ENCODE results near the gene ADGRG6.

Gene ADGRG6

GRCh38 chr6:142355520-142356174, 53.8 kb downstream of the ADGRG6 start:
- Histone ChIP-seq H3K27ac (ENCODE audit: low read depth in 2 of 2, low read length in 2 of 2) (no peak overlapping the region), H3K9me3 (ENCODE audit: control insufficient read depth in 2 of 2, low read length in 2 of 2) (no peaks in the 10 kb centered on the region), H3K27me3 (ENCODE audit: control insufficient read depth in 2 of 2, insufficient read depth in 2 of 2, low read length in 2 of 2) (no peaks in the 10 kb centered on the region), H3K9ac (ENCODE audit: low read depth in 1 of 2, low read length in 2 of 2) (no peak overlapping the region), H3K4me3 (ENCODE audit: low read length in 2 of 2) (no peak overlapping the region), H3K36me3 (ENCODE audit: control insufficient read depth in 2 of 2, insufficient read depth in 2 of 2, low read length in 2 of 2) (no peaks in the 10 kb centered on the region), H3K4me1 (ENCODE audit: control insufficient read depth in 2 of 2, insufficient read depth in 2 of 2, low read length in 2 of 2) (no peaks in the 10 kb centered on the region)

- H3K27me3 ChIP-seq (ENCODE audit: control insufficient read depth in 2 of 2, insufficient read depth in 2 of 2, low read length in 2 of 2): no peaks in the 10 kb centered on the region
- no peak overlapping the region for H3K4me3 ChIP-seq (ENCODE audit: low read length in 2 of 2)
- H3K27ac ChIP-seq (ENCODE audit: low read depth in 2 of 2, low read length in 2 of 2): no peak overlapping the region
- H3K36me3 ChIP-seq (ENCODE audit: control insufficient read depth in 2 of 2, insufficient read depth in 2 of 2, low read length in 2 of 2): no peaks in the 10 kb centered on the region
- H3K4me1 ChIP-seq (ENCODE audit: control insufficient read depth in 2 of 2, insufficient read depth in 2 of 2, low read length in 2 of 2): no peaks in the 10 kb centered on the region
- no peaks in the 10 kb centered on the region for H3K9me3 ChIP-seq (ENCODE audit: control insufficient read depth in 2 of 2, low read length in 2 of 2)
- H3K9ac ChIP-seq (ENCODE audit: low read depth in 1 of 2, low read length in 2 of 2): no peak overlapping the region
These were observed 54.5 kb downstream of the ADGRG6 start for GRCh38 chr6:142356201-142356883.

DNA sequence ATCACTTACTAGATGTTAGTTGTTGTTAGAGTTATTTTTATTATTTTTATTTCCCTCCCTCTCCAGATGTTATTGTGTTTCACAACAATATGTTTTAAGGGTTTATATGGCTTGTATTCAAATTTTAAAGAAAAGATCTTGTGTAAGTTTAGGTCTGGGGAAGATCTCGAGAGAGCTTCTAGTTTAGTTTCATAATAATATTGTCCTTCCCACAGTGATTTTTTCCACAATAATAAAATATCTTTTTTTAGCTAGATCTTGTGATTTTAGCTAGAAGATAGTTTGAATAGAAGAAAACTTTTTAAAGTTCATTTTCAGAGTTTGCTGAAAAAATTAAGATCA, 55.0 kb downstream of the ADGRG6 start:
- Histone ChIP-seq H3K9ac (ENCODE audit: low read depth in 1 of 2, low read length in 2 of 2) (no peak overlapping the region), H3K9me3 (ENCODE audit: control insufficient read depth in 2 of 2, low read length in 2 of 2) (no peaks in the 10 kb centered on the region), H3K4me1 (ENCODE audit: control insufficient read depth in 2 of 2, insufficient read depth in 2 of 2, low read length in 2 of 2) (no peaks in the 10 kb centered on the region), H3K27me3 (ENCODE audit: control insufficient read depth in 2 of 2, insufficient read depth in 2 of 2, low read length in 2 of 2) (no peaks in the 10 kb centered on the region), H3K4me3 (ENCODE audit: low read length in 2 of 2) (no peak overlapping the region), H3K36me3 (ENCODE audit: control insufficient read depth in 2 of 2, insufficient read depth in 2 of 2, low read length in 2 of 2) (no peaks in the 10 kb centered on the region), H3K27ac (ENCODE audit: low read depth in 2 of 2, low read length in 2 of 2) (no peak overlapping the region)

DNA sequence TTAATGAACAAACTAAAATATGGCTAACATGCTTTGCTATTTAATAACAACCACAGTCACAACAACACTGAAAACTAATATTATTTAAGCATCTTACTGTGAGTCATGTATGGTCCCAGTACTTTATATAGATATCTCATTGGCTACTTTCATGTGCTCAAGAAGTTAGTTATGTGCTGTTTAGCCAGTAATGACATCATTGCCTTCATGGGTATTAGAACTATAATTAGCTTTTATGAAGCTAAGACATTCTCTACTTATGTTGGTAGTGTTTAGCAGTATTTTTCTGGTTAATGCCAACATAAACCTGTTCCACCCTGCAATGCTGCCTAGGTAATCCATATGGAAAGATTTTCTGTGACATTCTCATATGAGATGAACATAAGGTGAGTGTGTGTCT, 56.1 kb downstream of the ADGRG6 start:
- H3K4me1 ChIP-seq (ENCODE audit: control insufficient read depth in 2 of 2, insufficient read depth in 2 of 2, low read length in 2 of 2): no peaks in the 10 kb centered on the region
- no peaks in the 10 kb centered on the region for H3K36me3 ChIP-seq (ENCODE audit: control insufficient read depth in 2 of 2, insufficient read depth in 2 of 2, low read length in 2 of 2)
- no peak overlapping the region for H3K4me3 ChIP-seq (ENCODE audit: low read length in 2 of 2)
- no peak overlapping the region for H3K9ac ChIP-seq (ENCODE audit: low read depth in 1 of 2, low read length in 2 of 2)
- no peak overlapping the region for H3K27ac ChIP-seq (ENCODE audit: low read depth in 2 of 2, low read length in 2 of 2)
- no peaks in the 10 kb centered on the region for H3K9me3 ChIP-seq (ENCODE audit: control insufficient read depth in 2 of 2, low read length in 2 of 2)
- H3K27me3 ChIP-seq (ENCODE audit: control insufficient read depth in 2 of 2, insufficient read depth in 2 of 2, low read length in 2 of 2): no peaks in the 10 kb centered on the region

- Histone ChIP-seq H3K4me3 (ENCODE audit: low read length in 2 of 2) (no peak overlapping the region), H3K4me1 (ENCODE audit: control insufficient read depth in 2 of 2, insufficient read depth in 2 of 2, low read length in 2 of 2) (no peaks in the 10 kb centered on the region)
These were observed 57.6 kb downstream of the ADGRG6 start for GRCh38 chr6:142359271-142359960.

DNA sequence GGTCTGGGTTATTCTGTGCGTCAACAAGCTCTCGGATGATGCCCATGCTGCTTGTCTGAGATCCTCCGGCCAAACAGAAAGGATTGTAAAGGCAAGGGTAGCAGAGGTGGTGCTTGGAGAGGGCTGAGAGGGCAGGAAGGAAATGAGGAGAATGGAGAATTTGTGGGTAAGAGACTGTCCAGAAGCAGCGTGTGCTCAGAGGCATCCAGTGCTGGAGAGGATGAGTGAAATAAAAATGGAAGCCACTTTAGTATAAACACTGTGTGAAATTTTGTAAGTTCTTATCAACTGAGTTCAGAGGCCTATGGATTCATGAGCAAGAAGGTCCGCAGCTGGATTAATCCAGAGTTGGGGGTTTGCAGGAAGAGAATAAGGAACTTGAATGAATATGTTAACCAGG, 59.5 kb downstream of the ADGRG6 start:
- no peak overlapping the region for H3K27ac ChIP-seq (ENCODE audit: low read depth in 2 of 2, low read length in 2 of 2)
- H3K9me3 ChIP-seq (ENCODE audit: control insufficient read depth in 2 of 2, low read length in 2 of 2): no peaks in the 10 kb centered on the region
- no peak overlapping the region for H3K4me3 ChIP-seq (ENCODE audit: low read length in 2 of 2)
- no peak overlapping the region for H3K9ac ChIP-seq (ENCODE audit: low read depth in 1 of 2, low read length in 2 of 2)
- no peaks in the 10 kb centered on the region for H3K27me3 ChIP-seq (ENCODE audit: control insufficient read depth in 2 of 2, insufficient read depth in 2 of 2, low read length in 2 of 2)
- H3K36me3 ChIP-seq (ENCODE audit: control insufficient read depth in 2 of 2, insufficient read depth in 2 of 2, low read length in 2 of 2): no peaks in the 10 kb centered on the region
- H3K4me1 ChIP-seq (ENCODE audit: control insufficient read depth in 2 of 2, insufficient read depth in 2 of 2, low read length in 2 of 2): no peaks in the 10 kb centered on the region

More at GRCh38 chr6:142359271-142359960, 57.6 kb downstream of the ADGRG6 start:
- H3K27ac ChIP-seq (ENCODE audit: low read depth in 2 of 2, low read length in 2 of 2): no peak overlapping the region
- H3K9ac ChIP-seq (ENCODE audit: low read depth in 1 of 2, low read length in 2 of 2): no peak overlapping the region
- H3K27me3 ChIP-seq (ENCODE audit: control insufficient read depth in 2 of 2, insufficient read depth in 2 of 2, low read length in 2 of 2): no peaks in the 10 kb centered on the region
- H3K9me3 ChIP-seq (ENCODE audit: control insufficient read depth in 2 of 2, low read length in 2 of 2): no peaks in the 10 kb centered on the region
- no peaks in the 10 kb centered on the region for H3K36me3 ChIP-seq (ENCODE audit: control insufficient read depth in 2 of 2, insufficient read depth in 2 of 2, low read length in 2 of 2)

DNA sequence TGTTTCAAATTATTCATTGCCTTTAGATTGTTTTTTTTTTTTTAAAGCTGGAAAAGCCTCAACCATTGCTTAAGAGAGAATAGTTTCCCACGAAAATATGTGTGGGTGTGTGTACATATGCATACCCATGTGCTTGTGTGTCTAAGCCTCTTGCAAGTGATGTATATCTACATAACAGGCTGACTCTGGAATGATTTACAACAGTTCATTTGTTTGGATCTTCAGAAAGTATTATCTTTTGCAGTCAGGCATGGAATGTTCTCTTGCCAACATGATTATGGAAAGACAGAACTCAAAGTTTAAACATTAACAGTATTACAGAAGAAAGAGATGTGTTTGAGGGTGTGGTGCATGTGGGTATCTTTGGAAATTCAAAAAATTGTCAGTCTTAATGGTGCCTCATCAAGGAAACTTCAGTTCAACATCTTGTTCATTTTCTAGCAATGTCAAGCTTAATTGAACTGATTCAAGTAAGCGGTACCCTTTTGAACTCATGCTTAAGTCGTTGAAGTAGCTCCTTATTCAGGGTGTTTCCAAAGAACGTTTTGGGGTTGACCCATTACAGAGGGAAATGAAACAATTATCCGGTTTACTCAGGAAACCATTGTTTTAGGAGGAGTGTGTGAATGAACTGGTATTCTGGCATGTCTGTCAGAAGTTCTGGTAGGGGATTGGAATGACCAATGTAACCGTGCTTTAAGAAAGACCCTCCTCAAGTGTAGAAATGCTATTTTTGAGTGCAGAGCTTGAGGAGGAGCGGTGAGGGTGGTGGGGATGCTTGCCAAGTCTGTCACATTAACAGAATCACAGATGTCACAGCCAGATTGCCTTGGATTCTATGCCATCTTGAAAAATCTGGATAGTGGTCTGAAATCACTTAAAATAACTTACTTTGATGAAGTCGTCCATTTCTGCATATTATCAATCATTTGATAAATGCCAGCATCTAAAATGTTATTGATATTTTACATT, 60.3 kb downstream of the ADGRG6 start:
- Histone ChIP-seq H3K9me3 (ENCODE audit: control insufficient read depth in 2 of 2, low read length in 2 of 2) (no peaks in the 10 kb centered on the region), H3K4me1 (ENCODE audit: control insufficient read depth in 2 of 2, insufficient read depth in 2 of 2, low read length in 2 of 2) (no peaks in the 10 kb centered on the region), H3K27me3 (ENCODE audit: control insufficient read depth in 2 of 2, insufficient read depth in 2 of 2, low read length in 2 of 2) (no peaks in the 10 kb centered on the region)

DNA sequence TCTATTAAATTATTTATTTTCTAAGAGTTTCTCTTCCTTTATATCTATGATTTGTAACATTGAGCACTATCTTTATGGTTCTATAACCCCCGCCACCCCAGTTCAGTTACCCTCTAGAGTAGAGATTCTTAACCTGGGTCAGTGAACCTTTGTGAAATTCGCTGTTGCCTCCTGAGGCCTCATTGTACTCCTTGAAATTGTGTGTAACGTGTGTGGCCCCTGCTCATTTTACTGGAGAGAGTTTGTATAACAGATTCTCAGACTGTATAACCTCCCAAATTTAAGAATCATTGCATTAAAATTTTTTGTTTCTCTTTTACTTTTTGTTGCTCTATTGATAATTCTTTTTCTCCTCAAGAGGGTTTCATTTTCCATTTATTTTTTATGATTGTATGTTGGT, 65.3 kb downstream of the ADGRG6 start:
- Histone ChIP-seq H3K27ac (ENCODE audit: low read depth in 2 of 2, low read length in 2 of 2) (no peak overlapping the region), H3K36me3 (ENCODE audit: control insufficient read depth in 2 of 2, insufficient read depth in 2 of 2, low read length in 2 of 2) (no peaks in the 10 kb centered on the region), H3K27me3 (ENCODE audit: control insufficient read depth in 2 of 2, insufficient read depth in 2 of 2, low read length in 2 of 2) (no peaks in the 10 kb centered on the region), H3K9me3 (ENCODE audit: control insufficient read depth in 2 of 2, low read length in 2 of 2) (no peaks in the 10 kb centered on the region), H3K9ac (ENCODE audit: low read depth in 1 of 2, low read length in 2 of 2) (no peak overlapping the region), H3K4me1 (ENCODE audit: control insufficient read depth in 2 of 2, insufficient read depth in 2 of 2, low read length in 2 of 2) (no peaks in the 10 kb centered on the region), H3K4me3 (ENCODE audit: low read length in 2 of 2) (no peak overlapping the region)

More for the DNA sequence above, 60.3 kb downstream of the ADGRG6 start:
- H3K4me3 ChIP-seq (ENCODE audit: low read length in 2 of 2): no peak overlapping the region
- H3K27ac ChIP-seq (ENCODE audit: low read depth in 2 of 2, low read length in 2 of 2): no peak overlapping the region
- H3K36me3 ChIP-seq (ENCODE audit: control insufficient read depth in 2 of 2, insufficient read depth in 2 of 2, low read length in 2 of 2): no peaks in the 10 kb centered on the region
- no peak overlapping the region for H3K9ac ChIP-seq (ENCODE audit: low read depth in 1 of 2, low read length in 2 of 2)

DNA sequence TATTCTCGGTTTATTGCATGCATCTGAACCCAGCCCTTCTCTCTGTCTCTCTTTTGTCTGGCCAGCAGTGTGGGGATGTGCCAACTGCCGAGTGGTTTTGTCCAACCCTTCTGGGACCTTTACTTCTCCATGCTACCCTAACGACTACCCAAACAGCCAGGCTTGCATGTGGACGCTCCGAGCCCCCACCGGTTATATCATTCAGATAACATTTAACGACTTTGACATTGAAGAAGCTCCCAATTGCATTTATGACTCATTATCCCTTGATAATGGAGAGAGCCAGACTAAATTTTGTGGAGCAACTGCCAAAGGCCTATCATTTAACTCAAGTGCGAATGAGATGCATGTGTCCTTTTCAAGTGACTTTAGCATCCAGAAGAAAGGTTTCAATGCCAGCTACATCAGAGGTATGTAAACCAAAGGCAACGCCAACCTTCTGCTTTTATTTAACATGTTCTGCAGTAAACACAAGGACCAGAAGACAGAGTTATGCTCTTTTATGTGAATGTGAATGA, 65.8 kb downstream of the ADGRG6 start:
- H3K27ac ChIP-seq (ENCODE audit: low read depth in 2 of 2, low read length in 2 of 2): no peak overlapping the region
- H3K4me1 ChIP-seq (ENCODE audit: control insufficient read depth in 2 of 2, insufficient read depth in 2 of 2, low read length in 2 of 2): no peaks in the 10 kb centered on the region
- H3K27me3 ChIP-seq (ENCODE audit: control insufficient read depth in 2 of 2, insufficient read depth in 2 of 2, low read length in 2 of 2): no peaks in the 10 kb centered on the region
- H3K9ac ChIP-seq (ENCODE audit: low read depth in 1 of 2, low read length in 2 of 2): no peak overlapping the region
- no peak overlapping the region for H3K4me3 ChIP-seq (ENCODE audit: low read length in 2 of 2)
- no peaks in the 10 kb centered on the region for H3K9me3 ChIP-seq (ENCODE audit: control insufficient read depth in 2 of 2, low read length in 2 of 2)
- no peaks in the 10 kb centered on the region for H3K36me3 ChIP-seq (ENCODE audit: control insufficient read depth in 2 of 2, insufficient read depth in 2 of 2, low read length in 2 of 2)

Data from mucosa of rectum (tissue), 2 donors.